Liver (tissue), 9 donors: Measurements from ENCODE around the gene IRF6. TPM values are rescaled to one million over a fixed set of nuclear protein-coding genes. Genes with fewer than 3 reads are reported as not detected.
A peak's percentile ranks its signal among the peaks of the same experiment; 100 is the strongest.

Source experiments
- DNase-seq: peaks from one replicate; pipeline ENCODE4 v3.0.0-alpha.2; 2017; ENCODE audit warnings: low spot score
- H3K27ac ChIP-seq, 2 donors: one replicate each; pipeline ENCODE4 v1.7.0; 2013; ENCODE audit warnings: inconsistent platforms in 2 of 2, low read length in 2 of 2, control low read depth in 1 of 2, low read depth in 1 of 2, mild to moderate bottlenecking in 1 of 2
- H3K27me3 ChIP-seq, 4 donors: one replicate each; pipeline versions ENCODE4 v1.6.1 to v1.7.0; 2013; ENCODE audit warnings: low read length in 3 of 4, inconsistent platforms in 1 of 4, mild to moderate bottlenecking in 1 of 4, moderate library complexity in 1 of 4; ENCODE audit not compliant: control insufficient read depth in 4 of 4, insufficient read depth in 4 of 4
- H3K36me3 ChIP-seq, 4 donors: one replicate each; pipeline versions ENCODE4 v1.6.1 to v1.7.0; 2013; ENCODE audit warnings: low read length in 3 of 4, mild to moderate bottlenecking in 3 of 4, low read depth in 1 of 4, moderate library complexity in 1 of 4; ENCODE audit not compliant: control insufficient read depth in 4 of 4, insufficient read depth in 3 of 4
- H3K4me1 ChIP-seq, 4 donors: one replicate each; pipeline versions ENCODE4 v1.6.1 to v1.7.0; 2013; ENCODE audit warnings: low read length in 3 of 4, mild to moderate bottlenecking in 3 of 4, moderate library complexity in 1 of 4; ENCODE audit not compliant: control insufficient read depth in 4 of 4, insufficient read depth in 4 of 4
- H3K4me3 ChIP-seq, 3 donors: one replicate each; pipeline versions ENCODE4 v1.6.1 to v1.7.0; 2013; ENCODE audit warnings: low read length in 3 of 3, control low read depth in 1 of 3, low read depth in 1 of 3, mild to moderate bottlenecking in 1 of 3
- H3K9ac ChIP-seq, 2 donors: one replicate each; pipeline ENCODE4 v1.7.0; 2013; ENCODE audit warnings: low read length in 2 of 2, mild to moderate bottlenecking in 2 of 2, moderate library complexity in 2 of 2, control low read depth in 1 of 2, low read depth in 1 of 2
- H3K9me3 ChIP-seq, 4 donors: one replicate each; pipeline versions ENCODE4 v1.6.1 to v1.7.0; 2013; ENCODE audit warnings: low read length in 3 of 4; ENCODE audit not compliant: control insufficient read depth in 4 of 4
- EGR1 ChIP-seq, 2 donors: IDR thresholded peaks; 2 replicates each; pipeline ENCODE4 v1.6.1; 2016 to 2018; ENCODE audit warnings: antibody characterized with exemption in 2 of 2, low read depth in 2 of 2
- FOXA1 ChIP-seq: IDR thresholded peaks from 2 replicates; pipeline ENCODE4 v1.6.1; 2016; ENCODE audit warnings: antibody characterized with exemption
- FOXA2 ChIP-seq: IDR thresholded peaks from 2 replicates; pipeline ENCODE4 v1.6.1; 2016; ENCODE audit warnings: antibody characterized with exemption
- GABPA ChIP-seq, 2 donors: IDR thresholded peaks in 1 of 2; conservative IDR thresholded peaks in 1 of 2; 2 replicates each; pipeline ENCODE4 v1.6.1; 2016; ENCODE audit warnings: antibody characterized with exemption in 2 of 2, mild to moderate bottlenecking in 1 of 2, moderate library complexity in 1 of 2
- HNF4A ChIP-seq, 2 donors: conservative IDR thresholded peaks; 2 replicates each; pipeline ENCODE4 v1.6.1; 2016; ENCODE audit warnings: antibody characterized with exemption in 2 of 2, mild to moderate bottlenecking in 2 of 2
- HNF4G ChIP-seq: IDR thresholded peaks from 2 replicates; pipeline ENCODE4 v1.6.1; 2016; ENCODE audit warnings: antibody characterized with exemption
- JUND ChIP-seq, 2 donors: IDR thresholded peaks; 2 replicates each; pipeline ENCODE4 v1.6.1; 2016; ENCODE audit warnings: antibody characterized with exemption in 2 of 2
- NR2F2 ChIP-seq: IDR thresholded peaks from 2 replicates; pipeline ENCODE4 v1.6.1; 2016; ENCODE audit warnings: antibody characterized with exemption
- RAD21 ChIP-seq, 2 donors: IDR thresholded peaks; 2 replicates each; pipeline ENCODE4 v1.6.1; 2016; ENCODE audit warnings: antibody characterized with exemption in 2 of 2, mild to moderate bottlenecking in 2 of 2
- RXRA ChIP-seq, 2 donors: IDR thresholded peaks; 2 replicates each; pipeline ENCODE4 v1.6.1; 2017 to 2018; ENCODE audit warnings: antibody characterized with exemption in 2 of 2, mild to moderate bottlenecking in 1 of 2
- SP1 ChIP-seq: IDR thresholded peaks from 2 replicates; pipeline ENCODE4 v1.6.1; 2018; ENCODE audit warnings: antibody characterized with exemption, mild to moderate bottlenecking
- TAF1 ChIP-seq: conservative IDR thresholded peaks from 2 replicates; pipeline ENCODE4 v1.6.1; 2016; ENCODE audit warnings: antibody characterized with exemption, mild to moderate bottlenecking
- YY1 ChIP-seq: IDR thresholded peaks from 2 replicates; pipeline ENCODE4 v1.6.1; 2016; ENCODE audit warnings: antibody characterized with exemption, mild to moderate bottlenecking
- WGBS: extraction: QIAGEN DNeasy Blood & Tissue Kit; methylation state at CpG from one replicate; pipeline ENCODE4 v1.1.7; 2013; 5-methylcytosine and 5-hydroxymethylcytosine counted together
- polyA plus RNA-seq, 2 donors: library from polyadenylated mRNA; stranded (reverse) in 1 of 2; unstranded in 1 of 2; fragments of 200-250 nt in 1 of 2; fragments of >200 nt in 1 of 2; fragmentation: Nextera tagmentation in 1 of 2; extraction: Ambion mirVana in 1 of 2; gene quantifications; one replicate each; pipeline versions ENCODE4 v1.2.1 to v1.2.3, GENCODE V29; 2013 to 2015
- total RNA-seq, 2 donors: library from RNA; depleted of rRNA; stranded (reverse); fragments of >200 nt; gene quantifications; one replicate each; pipeline ENCODE4 v1.2.3, GENCODE V29; 2014
- TF ChIP-seq, protein P1 (sequence below): IDR thresholded peaks from 2 replicates; pipeline ENCODE4 v1.6.1; 2016; ENCODE audit warnings: antibody characterized with exemption
- TF ChIP-seq, protein P2 (sequence below): fragments of 150-350 bp; IDR thresholded peaks from 2 replicates; pipeline ENCODE4 v1.5.1; 2017; ENCODE audit warnings: improper control_type of control experiment, low read depth, low read length; ENCODE audit not compliant: missing input control
- TF ChIP-seq, protein P3 (sequence below): IDR thresholded peaks from 2 replicates; pipeline ENCODE4 v1.6.1; 2016; ENCODE audit warnings: antibody characterized with exemption
- TF ChIP-seq, protein P4 (sequence below): IDR thresholded peaks from 2 replicates; pipeline ENCODE4 v1.6.1; 2016; ENCODE audit warnings: antibody characterized with exemption
- TF ChIP-seq, protein P5 (sequence below): IDR thresholded peaks from 2 replicates; pipeline ENCODE4 v1.6.1; 2016; ENCODE audit warnings: antibody characterized with exemption, mild to moderate bottlenecking
- donor health status: healthy.
- donor health status: healthy.
- donor health status: healthy.
- donor health status: healthy.
- donor health status: healthy.

Gene IRF6
- total and polyA plus RNA-seq, 4 donors, result 0.51 to 29.3 (median 14.3) TPM

DNA sequence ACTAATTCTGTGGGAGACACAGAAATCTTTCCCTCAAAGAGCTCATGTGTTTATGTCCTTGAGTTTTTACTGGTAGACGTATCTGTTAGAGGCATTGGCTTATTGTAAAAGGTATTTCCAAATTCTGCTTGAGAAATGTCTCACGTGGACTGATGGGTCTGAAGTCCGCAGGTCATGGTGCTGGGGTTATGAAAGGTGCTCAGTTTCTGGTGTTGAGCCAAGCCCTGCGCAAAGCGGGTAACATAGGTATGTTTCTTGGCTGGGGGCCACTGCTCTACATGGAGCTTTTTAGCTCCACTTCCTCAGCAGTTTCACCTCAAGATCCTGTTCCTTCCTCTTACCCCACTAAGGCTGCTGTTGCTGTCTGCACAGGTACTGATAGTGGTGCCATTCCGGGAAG lies 32.6 kb upstream of the IRF6 start:
- Histone ChIP-seq H3K4me1 (peaks cover 6 to 21% (median 13%) of the 10 kb centered on the region in 4 donors), H3K4me3 (peak overlapping the region in 1 of 3 donors; percentile 28), H3K36me3 (peaks cover 8 to 69% (median 59%) of the 10 kb centered on the region in 4 donors), H3K9me3 (no peaks in the 10 kb centered on the region), H3K27me3 (no peaks in the 10 kb centered on the region), H3K27ac (peak overlapping the region; percentile 32 to 87), H3K9ac (peak overlapping the region; percentile 4 to 36)
- 46% methylated on average over 6 of the region's 6 CpGs for WGBS
- peak; percentile 59 for DNase-seq
- TF ChIP-seq NR2F2 (peak; percentile 89), JUND (IDR thresholded peaks at IDR 0.05) (peak; percentile 57 to 80), FOXA1 (peak; percentile 47), RXRA (IDR thresholded peaks at IDR 0.05) (peak; percentile 98 to 99), FOXA2 (no peak), SP1 (peak; percentile 92), RAD21 (IDR thresholded peaks at IDR 0.05) (peak in 1 of 2 donors; percentile 39), HNF4G (peak; percentile 99), TAF1 (peak; percentile 34), YY1 (peak; percentile 74), EGR1 (IDR thresholded peaks at IDR 0.05; ENCODE audit: low read depth in 2 of 2) (peak in 1 of 2 donors; percentile 75), GABPA (IDR thresholded peaks at IDR 0.05 in 1 of 2, conservative IDR thresholded peaks at IDR 0.05 in 1 of 2) (peak in 1 of 2 donors; percentile 61), HNF4A (conservative IDR thresholded peaks at IDR 0.05) (peak; percentile 98 to 99)
- TF ChIP-seq, protein P1, sequence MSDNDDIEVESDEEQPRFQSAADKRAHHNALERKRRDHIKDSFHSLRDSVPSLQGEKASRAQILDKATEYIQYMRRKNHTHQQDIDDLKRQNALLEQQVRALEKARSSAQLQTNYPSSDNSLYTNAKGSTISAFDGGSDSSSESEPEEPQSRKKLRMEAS, result peak; percentile 89
- TF ChIP-seq, protein P2, sequence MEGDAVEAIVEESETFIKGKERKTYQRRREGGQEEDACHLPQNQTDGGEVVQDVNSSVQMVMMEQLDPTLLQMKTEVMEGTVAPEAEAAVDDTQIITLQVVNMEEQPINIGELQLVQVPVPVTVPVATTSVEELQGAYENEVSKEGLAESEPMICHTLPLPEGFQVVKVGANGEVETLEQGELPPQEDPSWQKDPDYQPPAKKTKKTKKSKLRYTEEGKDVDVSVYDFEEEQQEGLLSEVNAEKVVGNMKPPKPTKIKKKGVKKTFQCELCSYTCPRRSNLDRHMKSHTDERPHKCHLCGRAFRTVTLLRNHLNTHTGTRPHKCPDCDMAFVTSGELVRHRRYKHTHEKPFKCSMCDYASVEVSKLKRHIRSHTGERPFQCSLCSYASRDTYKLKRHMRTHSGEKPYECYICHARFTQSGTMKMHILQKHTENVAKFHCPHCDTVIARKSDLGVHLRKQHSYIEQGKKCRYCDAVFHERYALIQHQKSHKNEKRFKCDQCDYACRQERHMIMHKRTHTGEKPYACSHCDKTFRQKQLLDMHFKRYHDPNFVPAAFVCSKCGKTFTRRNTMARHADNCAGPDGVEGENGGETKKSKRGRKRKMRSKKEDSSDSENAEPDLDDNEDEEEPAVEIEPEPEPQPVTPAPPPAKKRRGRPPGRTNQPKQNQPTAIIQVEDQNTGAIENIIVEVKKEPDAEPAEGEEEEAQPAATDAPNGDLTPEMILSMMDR, result no peak
- TF ChIP-seq, protein P3, sequence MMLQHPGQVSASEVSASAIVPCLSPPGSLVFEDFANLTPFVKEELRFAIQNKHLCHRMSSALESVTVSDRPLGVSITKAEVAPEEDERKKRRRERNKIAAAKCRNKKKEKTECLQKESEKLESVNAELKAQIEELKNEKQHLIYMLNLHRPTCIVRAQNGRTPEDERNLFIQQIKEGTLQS, result peak; percentile 61
- TF ChIP-seq, protein P4, sequence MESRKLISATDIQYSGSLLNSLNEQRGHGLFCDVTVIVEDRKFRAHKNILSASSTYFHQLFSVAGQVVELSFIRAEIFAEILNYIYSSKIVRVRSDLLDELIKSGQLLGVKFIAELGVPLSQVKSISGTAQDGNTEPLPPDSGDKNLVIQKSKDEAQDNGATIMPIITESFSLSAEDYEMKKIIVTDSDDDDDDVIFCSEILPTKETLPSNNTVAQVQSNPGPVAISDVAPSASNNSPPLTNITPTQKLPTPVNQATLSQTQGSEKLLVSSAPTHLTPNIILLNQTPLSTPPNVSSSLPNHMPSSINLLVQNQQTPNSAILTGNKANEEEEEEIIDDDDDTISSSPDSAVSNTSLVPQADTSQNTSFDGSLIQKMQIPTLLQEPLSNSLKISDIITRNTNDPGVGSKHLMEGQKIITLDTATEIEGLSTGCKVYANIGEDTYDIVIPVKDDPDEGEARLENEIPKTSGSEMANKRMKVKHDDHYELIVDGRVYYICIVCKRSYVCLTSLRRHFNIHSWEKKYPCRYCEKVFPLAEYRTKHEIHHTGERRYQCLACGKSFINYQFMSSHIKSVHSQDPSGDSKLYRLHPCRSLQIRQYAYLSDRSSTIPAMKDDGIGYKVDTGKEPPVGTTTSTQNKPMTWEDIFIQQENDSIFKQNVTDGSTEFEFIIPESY, result peak; percentile 86
- TF ChIP-seq, protein P5, sequence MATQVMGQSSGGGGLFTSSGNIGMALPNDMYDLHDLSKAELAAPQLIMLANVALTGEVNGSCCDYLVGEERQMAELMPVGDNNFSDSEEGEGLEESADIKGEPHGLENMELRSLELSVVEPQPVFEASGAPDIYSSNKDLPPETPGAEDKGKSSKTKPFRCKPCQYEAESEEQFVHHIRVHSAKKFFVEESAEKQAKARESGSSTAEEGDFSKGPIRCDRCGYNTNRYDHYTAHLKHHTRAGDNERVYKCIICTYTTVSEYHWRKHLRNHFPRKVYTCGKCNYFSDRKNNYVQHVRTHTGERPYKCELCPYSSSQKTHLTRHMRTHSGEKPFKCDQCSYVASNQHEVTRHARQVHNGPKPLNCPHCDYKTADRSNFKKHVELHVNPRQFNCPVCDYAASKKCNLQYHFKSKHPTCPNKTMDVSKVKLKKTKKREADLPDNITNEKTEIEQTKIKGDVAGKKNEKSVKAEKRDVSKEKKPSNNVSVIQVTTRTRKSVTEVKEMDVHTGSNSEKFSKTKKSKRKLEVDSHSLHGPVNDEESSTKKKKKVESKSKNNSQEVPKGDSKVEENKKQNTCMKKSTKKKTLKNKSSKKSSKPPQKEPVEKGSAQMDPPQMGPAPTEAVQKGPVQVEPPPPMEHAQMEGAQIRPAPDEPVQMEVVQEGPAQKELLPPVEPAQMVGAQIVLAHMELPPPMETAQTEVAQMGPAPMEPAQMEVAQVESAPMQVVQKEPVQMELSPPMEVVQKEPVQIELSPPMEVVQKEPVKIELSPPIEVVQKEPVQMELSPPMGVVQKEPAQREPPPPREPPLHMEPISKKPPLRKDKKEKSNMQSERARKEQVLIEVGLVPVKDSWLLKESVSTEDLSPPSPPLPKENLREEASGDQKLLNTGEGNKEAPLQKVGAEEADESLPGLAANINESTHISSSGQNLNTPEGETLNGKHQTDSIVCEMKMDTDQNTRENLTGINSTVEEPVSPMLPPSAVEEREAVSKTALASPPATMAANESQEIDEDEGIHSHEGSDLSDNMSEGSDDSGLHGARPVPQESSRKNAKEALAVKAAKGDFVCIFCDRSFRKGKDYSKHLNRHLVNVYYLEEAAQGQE, result peak; percentile 79
